ENCODE data around the gene IGIP.

DNA sequence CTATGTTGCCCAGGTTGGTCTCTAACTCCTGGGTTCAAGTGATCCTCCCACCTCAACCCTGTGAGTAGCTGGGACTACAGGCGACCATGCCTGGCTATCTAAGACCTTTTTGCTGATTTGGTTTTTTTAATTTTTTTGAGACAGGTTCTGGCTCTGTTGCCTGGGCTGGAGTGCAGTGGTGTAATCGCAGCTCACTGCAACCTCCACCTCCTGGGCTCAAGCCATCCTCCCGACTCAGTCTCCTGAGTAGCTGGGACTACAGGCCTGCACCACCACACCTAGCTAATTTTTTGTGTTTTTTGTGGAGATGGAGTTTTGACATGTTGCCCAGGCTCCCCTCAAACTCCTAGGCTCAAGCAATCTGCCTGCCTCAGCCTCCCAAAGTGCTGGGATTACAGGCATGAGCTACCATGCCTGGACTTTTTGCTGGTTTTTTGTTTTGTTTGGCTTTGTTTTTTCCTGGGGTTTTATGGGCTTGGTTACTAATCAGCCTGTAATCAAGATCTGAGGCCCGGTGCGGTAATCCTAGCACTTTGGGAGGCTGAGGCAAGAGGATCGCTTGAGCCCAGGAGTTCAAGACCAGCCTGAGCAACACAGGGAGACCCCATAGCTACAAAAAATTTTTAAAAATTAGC, 52.9 kb downstream of the IGIP start:
- TF ChIP-seq, protein P1, sequence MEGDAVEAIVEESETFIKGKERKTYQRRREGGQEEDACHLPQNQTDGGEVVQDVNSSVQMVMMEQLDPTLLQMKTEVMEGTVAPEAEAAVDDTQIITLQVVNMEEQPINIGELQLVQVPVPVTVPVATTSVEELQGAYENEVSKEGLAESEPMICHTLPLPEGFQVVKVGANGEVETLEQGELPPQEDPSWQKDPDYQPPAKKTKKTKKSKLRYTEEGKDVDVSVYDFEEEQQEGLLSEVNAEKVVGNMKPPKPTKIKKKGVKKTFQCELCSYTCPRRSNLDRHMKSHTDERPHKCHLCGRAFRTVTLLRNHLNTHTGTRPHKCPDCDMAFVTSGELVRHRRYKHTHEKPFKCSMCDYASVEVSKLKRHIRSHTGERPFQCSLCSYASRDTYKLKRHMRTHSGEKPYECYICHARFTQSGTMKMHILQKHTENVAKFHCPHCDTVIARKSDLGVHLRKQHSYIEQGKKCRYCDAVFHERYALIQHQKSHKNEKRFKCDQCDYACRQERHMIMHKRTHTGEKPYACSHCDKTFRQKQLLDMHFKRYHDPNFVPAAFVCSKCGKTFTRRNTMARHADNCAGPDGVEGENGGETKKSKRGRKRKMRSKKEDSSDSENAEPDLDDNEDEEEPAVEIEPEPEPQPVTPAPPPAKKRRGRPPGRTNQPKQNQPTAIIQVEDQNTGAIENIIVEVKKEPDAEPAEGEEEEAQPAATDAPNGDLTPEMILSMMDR (IDR thresholded peaks at IDR 0.05), result no peak
- no peak for TF ChIP-seq POLR2A (IDR thresholded peaks at IDR 0.05)

Data from esophagus squamous epithelium (tissue), 4 donors.